Panc1 (cell line): ENCODE results near the gene SPARC. TPM values are rescaled to one million over a fixed set of nuclear protein-coding genes. Genes with fewer than 3 reads are reported as not detected.

Experiments used
- ATAC-seq: fragments of 200-7000 bp; cut with Tn5 transposase; 2 replicates; pipeline ENCODE4 v1.9.1; 2020; ENCODE audit warnings: mild to moderate bottlenecking, moderate library complexity
- BruUV-seq: library from RNA; stranded (reverse); fragments of 400-500 nt; replicated peaks from 2 replicates; lab custom pipeline; 2021; lab: Mats Ljungman, UMichigan
- CTCF ChIA-PET: fragments of 300-600 bp; sonication (Branson Sonifier 250); formaldehyde crosslinking; loops from one replicate; lab custom pipeline; 2022; ENCODE audit warnings: antibody characterized with exemption; lab: Charles Lee
- POLR2A ChIA-PET: fragments of 300-600 bp; sonication (Branson Sonifier 250); formaldehyde crosslinking; loops from one replicate; lab custom pipeline; 2022; ENCODE audit warnings: antibody characterized with exemption; lab: Charles Lee
- DNase-seq: peaks from one replicate; pipeline ENCODE4 v3.0.0-alpha.2; 2010; ENCODE audit warnings: low read depth, low spot score
- H3K27ac ChIP-seq: 2 replicates; pipeline ENCODE4 v1.5.1; 2011; ENCODE audit warnings: mild to moderate bottlenecking, low read length, inconsistent platforms
- H3K27me3 ChIP-seq: fragments of 200-500 bp; sonication (Bioruptor generic); 2 replicates; pipeline ENCODE4 v1.6.0; 2014; ENCODE audit warnings: low read length, inconsistent platforms; ENCODE audit not compliant: control insufficient read depth, insufficient read depth
- H3K36me3 ChIP-seq: fragments of 200-500 bp; sonication (Bioruptor generic); 2 replicates; pipeline ENCODE4 v1.5.1; 2014; ENCODE audit warnings: inconsistent platforms, mild to moderate bottlenecking, low read length, moderate library complexity; ENCODE audit not compliant: control insufficient read depth, insufficient read depth
- H3K4me1 ChIP-seq: 2 replicates; pipeline ENCODE4 v1.5.1; 2011; ENCODE audit warnings: inconsistent platforms, mild to moderate bottlenecking, low read length, moderate library complexity; ENCODE audit not compliant: control insufficient read depth, insufficient read depth
- H3K4me3 ChIP-seq, 2 experiments: 2 replicates each; pipeline ENCODE4 v1.5.1; 2011 to 2012; ENCODE audit warnings: low read depth in 2 of 2, low read length in 2 of 2, mild to moderate bottlenecking in 2 of 2, inconsistent platforms in 1 of 2, moderate library complexity in 1 of 2
- H3K9me3 ChIP-seq: fragments of 200-500 bp; sonication (Bioruptor generic); 2 replicates; pipeline ENCODE4 v1.5.1; 2014; ENCODE audit warnings: low read depth, mild to moderate bottlenecking, inconsistent platforms, low read length, moderate library complexity; ENCODE audit not compliant: control insufficient read depth, insufficient read depth
- CTCF ChIP-seq: fragments of 450-650 bp; IDR thresholded peaks from 2 replicates; pipeline ENCODE4 v1.5.1; 2017; ENCODE audit warnings: mild to moderate bottlenecking
- POLR2AphosphoS5 ChIP-seq: IDR thresholded peaks from 2 replicates; pipeline ENCODE4 v1.6.1; 2012; ENCODE audit warnings: mild to moderate bottlenecking, low read depth, low read length, moderate library complexity
- REST ChIP-seq, 2 experiments: IDR thresholded peaks; 2 replicates each; pipeline ENCODE4 v1.6.1; 2011 to 2012; ENCODE audit warnings: low read depth in 2 of 2, control low read depth in 1 of 2, low read length in 1 of 2, mild to moderate bottlenecking in 1 of 2, moderate library complexity in 1 of 2; ENCODE audit not compliant: insufficient read depth in 1 of 2
- SIN3A ChIP-seq: IDR thresholded peaks from 2 replicates; pipeline ENCODE4 v1.6.1; 2012; ENCODE audit warnings: low read depth, mild to moderate bottlenecking, low read length, moderate library complexity, borderline replicate concordance; ENCODE audit not compliant: insufficient read depth
- TCF7L2 ChIP-seq: IDR thresholded peaks from 2 replicates; pipeline ENCODE4 v1.6.1; 2011; ENCODE audit warnings: mild to moderate bottlenecking, low read depth, low read length, inconsistent platforms
- in situ Hi-C: cut with HindIII; loops from 2 replicates; pipeline ENCODE4 v1.10.0; 2016; ENCODE audit warnings: low sequenced_read_pairs, low pct_unique_long_range_greater_than_20kb
- intact Hi-C: fragments of 100-400 bp; cut with micrococcal nuclease; formaldehyde crosslinking; loops from one replicate; pipeline ENCODE4 v1.10.0; 2022; ENCODE audit not compliant: unreplicated experiment
- total RNA-seq: library from RNA; stranded (reverse); gene quantifications from one replicate; pipeline ENCODE4 v1.2.1, GENCODE V29; 2021; ENCODE audit not compliant: unreplicated experiment

SPARC gene
- total RNA-seq, 1 experiment from 2014 or later, result 228 TPM

- H3K9me3 ChIP-seq, result no peaks in the 10 kb centered on the region
- intact Hi-C loops, result no loop called here
- TF ChIP-seq TCF7L2 (no peak), CTCF (no peak), REST (IDR thresholded peaks at IDR 0.05; ENCODE audit: insufficient read depth in 1 of 2, low read depth in 2 of 2, low read length in 1 of 2) (no peak), SIN3A (no peak), POLR2AphosphoS5 (no peak)
- H3K4me3 ChIP-seq, result no peak overlapping the region
- POLR2A ChIA-PET, result no interaction called here
- no peaks in the 10 kb centered on the region for H3K27me3 ChIP-seq
- ATAC-seq (no peak), DNase-seq (no peak)
- H3K4me1 ChIP-seq, result peaks cover 25% of the 10 kb centered on the region; the same call in 1 of the 2 replicates
- no peaks in the 10 kb centered on the region for H3K36me3 ChIP-seq
- CTCF ChIA-PET, result interaction anchor here (0.9 kb wide), 1 partner anchor 10 kb away, joined by 3 read pairs; no protein-coding TSS in a partner anchor
- no TSS peak for BruUV-seq
- in situ Hi-C loops, result no loop called here
- H3K27ac ChIP-seq, result peak overlapping the region; percentile 62; the same call in 1 of the 2 replicates
Measured at GRCh38 chr5:151674626-151675610, 11.8 kb downstream of the SPARC start.

GRCh38 chr5:151673421-151673820 is 13.3 kb downstream of the SPARC start:
- DNase-seq (no peak), ATAC-seq (no peak)
- BruUV-seq, result no TSS peak
- CTCF ChIA-PET, result interaction anchor here (1.0 kb wide), 1 partner anchor 15 kb away, joined by 3 read pairs; no protein-coding TSS in a partner anchor
- intact Hi-C loops, result no loop called here
- POLR2A ChIA-PET, result no interaction called here
- no peaks in the 10 kb centered on the region for H3K36me3 ChIP-seq
- no peak overlapping the region; the same call in 1 of the 2 replicates for H3K27ac ChIP-seq
- in situ Hi-C loops, result no loop called here
- no peaks in the 10 kb centered on the region for H3K9me3 ChIP-seq
- peaks cover 34% of the 10 kb centered on the region for H3K4me1 ChIP-seq
- H3K27me3 ChIP-seq, result no peaks in the 10 kb centered on the region
- no peak overlapping the region for H3K4me3 ChIP-seq
- TF ChIP-seq TCF7L2 (no peak), SIN3A (no peak)
